ENCODE data around the gene TAF3. TPM values are rescaled to one million over a fixed set of nuclear protein-coding genes. Genes with fewer than 3 reads are reported as not detected.
"Not testable (repeated sequence)": the region's sequence is repeated elsewhere in the genome, so short reads cannot be mapped to it uniquely, and the experiment has no call there.

Gene TAF3, protein sequence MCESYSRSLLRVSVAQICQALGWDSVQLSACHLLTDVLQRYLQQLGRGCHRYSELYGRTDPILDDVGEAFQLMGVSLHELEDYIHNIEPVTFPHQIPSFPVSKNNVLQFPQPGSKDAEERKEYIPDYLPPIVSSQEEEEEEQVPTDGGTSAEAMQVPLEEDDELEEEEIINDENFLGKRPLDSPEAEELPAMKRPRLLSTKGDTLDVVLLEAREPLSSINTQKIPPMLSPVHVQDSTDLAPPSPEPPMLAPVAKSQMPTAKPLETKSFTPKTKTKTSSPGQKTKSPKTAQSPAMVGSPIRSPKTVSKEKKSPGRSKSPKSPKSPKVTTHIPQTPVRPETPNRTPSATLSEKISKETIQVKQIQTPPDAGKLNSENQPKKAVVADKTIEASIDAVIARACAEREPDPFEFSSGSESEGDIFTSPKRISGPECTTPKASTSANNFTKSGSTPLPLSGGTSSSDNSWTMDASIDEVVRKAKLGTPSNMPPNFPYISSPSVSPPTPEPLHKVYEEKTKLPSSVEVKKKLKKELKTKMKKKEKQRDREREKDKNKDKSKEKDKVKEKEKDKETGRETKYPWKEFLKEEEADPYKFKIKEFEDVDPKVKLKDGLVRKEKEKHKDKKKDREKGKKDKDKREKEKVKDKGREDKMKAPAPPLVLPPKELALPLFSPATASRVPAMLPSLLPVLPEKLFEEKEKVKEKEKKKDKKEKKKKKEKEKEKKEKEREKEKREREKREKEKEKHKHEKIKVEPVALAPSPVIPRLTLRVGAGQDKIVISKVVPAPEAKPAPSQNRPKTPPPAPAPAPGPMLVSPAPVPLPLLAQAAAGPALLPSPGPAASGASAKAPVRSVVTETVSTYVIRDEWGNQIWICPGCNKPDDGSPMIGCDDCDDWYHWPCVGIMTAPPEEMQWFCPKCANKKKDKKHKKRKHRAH
- total RNA-seq = 1 to 10 TPM; 7.2 to 8.2 TPM

DNA sequence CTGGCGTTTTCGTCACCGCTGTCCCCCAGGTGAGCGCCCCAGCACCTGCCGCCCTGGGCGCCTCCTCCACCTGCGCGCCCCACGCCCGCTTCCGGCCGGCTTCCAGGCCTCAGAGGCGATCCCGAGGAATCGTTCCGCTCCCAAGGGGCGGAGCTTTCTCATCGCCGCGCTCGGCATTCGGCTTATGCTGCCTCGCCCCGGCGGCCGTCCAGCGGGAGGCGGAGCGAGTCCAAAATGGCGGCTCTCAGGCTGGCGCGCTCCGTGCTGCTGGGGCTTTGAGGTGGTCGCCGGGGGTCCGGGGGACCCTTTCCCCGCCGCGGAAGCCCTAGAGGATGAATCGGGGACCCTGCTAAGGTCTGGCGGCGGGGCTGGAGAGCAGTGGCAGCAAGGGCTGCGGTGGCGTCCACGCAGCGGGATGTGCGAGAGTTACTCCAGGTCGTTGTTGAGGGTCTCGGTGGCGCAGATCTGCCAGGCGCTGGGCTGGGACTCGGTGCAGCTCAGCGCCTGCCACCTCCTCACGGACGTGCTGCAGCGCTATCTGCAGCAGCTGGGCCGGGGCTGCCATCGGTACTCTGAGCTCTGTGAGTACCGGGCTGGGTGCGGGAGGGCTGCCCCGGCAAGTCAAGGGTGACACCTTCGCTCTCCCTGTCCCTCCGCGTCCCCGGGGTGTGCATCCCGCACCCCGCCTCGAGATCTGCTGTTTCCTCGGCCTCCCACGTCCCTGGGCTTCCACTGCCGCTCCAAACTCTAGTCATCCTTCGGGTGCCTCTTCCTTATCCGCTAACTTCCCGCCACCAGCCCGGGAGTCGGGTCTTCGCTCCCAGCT, at the start of gene TAF3:
TAF3 (plus strand) TSS at position 211 of the 826 bp plus-strand sequence; CDS start at position 416, 205 bp downstream.
- TF ChIP-seq, protein P1, sequence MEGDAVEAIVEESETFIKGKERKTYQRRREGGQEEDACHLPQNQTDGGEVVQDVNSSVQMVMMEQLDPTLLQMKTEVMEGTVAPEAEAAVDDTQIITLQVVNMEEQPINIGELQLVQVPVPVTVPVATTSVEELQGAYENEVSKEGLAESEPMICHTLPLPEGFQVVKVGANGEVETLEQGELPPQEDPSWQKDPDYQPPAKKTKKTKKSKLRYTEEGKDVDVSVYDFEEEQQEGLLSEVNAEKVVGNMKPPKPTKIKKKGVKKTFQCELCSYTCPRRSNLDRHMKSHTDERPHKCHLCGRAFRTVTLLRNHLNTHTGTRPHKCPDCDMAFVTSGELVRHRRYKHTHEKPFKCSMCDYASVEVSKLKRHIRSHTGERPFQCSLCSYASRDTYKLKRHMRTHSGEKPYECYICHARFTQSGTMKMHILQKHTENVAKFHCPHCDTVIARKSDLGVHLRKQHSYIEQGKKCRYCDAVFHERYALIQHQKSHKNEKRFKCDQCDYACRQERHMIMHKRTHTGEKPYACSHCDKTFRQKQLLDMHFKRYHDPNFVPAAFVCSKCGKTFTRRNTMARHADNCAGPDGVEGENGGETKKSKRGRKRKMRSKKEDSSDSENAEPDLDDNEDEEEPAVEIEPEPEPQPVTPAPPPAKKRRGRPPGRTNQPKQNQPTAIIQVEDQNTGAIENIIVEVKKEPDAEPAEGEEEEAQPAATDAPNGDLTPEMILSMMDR (IDR thresholded peaks at IDR 0.05) = no peak

DNA sequence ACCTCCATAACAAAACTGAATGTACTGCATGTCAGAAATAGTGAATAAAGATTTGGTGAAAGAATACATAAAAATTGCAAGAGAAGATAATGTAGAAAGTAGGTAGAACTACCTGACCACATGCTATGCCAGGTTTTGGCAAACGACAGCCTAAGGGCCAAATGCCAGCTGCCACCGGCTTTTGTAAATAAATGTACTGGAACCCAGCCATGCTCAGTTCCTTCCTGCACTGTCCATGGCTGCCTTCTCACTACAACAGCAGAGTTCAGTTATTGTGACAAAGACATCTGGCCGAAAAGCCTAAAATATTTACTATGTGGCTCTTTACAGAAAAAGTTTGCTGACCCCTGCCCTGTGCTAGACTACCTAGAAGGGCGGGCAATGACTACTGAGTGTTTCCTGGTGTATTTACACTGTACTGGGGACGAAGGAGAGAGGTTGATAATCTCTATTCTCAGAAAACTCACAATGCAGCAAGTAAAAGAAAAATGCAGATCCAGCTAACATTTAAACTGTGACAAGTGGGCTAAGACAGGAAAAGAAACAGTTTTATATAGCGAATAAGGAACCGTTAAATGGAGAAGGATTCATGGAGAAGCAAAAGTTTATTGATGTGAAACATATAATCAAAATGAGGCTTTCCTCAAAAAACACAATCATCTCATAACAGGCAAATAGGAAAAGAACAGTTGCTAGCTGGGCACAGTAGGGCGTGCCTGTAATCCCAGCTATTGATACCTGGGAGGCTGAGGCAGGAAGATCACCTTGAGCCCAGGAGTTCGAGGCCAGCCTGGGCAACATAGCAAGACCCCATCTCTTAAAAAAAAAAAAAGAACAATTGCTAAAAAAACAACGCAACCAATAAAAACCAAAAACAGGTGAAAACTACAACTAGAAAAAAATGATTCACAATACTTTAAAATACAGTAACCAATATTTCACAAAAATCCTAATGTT, 44.2 kb upstream of the TAF3 start:
- no peaks in the 10 kb centered on the region for H3K9me3 ChIP-seq
- H3K27me3 ChIP-seq (replicated peaks; ENCODE audit: insufficient read depth) = no peaks in the 10 kb centered on the region
- H3K4me1 ChIP-seq (ENCODE audit: control insufficient read depth in 1 of 2, low read depth in 2 of 2) = no peaks in the 10 kb centered on the region
- no peak for DNase-seq (ENCODE audit: low spot score)
- TF ChIP-seq, protein P1 (IDR thresholded peaks at IDR 0.05) = no peak
- no peak overlapping the region for H3K27ac ChIP-seq
- ATAC-seq (ENCODE audit: insufficient number of reproducible peaks, low FRiP score, low read depth) = no peak
- H3K36me3 ChIP-seq = peaks cover 33% of the 10 kb centered on the region
- no peak overlapping the region for H3K4me3 ChIP-seq

More for the DNA sequence above, at the start of gene TAF3:
- peak; percentile 72 for ATAC-seq (ENCODE audit: insufficient number of reproducible peaks, low FRiP score, low read depth)
- no peaks in the 10 kb centered on the region for H3K27me3 ChIP-seq (replicated peaks; ENCODE audit: insufficient read depth)
- peak; percentile 52 for DNase-seq (ENCODE audit: low spot score)
- H3K9me3 ChIP-seq = no peaks in the 10 kb centered on the region
- peak within 1 kb of the TSS in 1 of 2 donors; percentile 33 for H3K27ac ChIP-seq
- no peaks in the 10 kb centered on the region for H3K36me3 ChIP-seq
- H3K4me3 ChIP-seq = peak within 1 kb of the TSS; percentile 83
- H3K4me1 ChIP-seq (ENCODE audit: control insufficient read depth in 1 of 2, low read depth in 2 of 2) = peaks cover 12 to 16% of the 10 kb centered on the region in 2 donors

DNA sequence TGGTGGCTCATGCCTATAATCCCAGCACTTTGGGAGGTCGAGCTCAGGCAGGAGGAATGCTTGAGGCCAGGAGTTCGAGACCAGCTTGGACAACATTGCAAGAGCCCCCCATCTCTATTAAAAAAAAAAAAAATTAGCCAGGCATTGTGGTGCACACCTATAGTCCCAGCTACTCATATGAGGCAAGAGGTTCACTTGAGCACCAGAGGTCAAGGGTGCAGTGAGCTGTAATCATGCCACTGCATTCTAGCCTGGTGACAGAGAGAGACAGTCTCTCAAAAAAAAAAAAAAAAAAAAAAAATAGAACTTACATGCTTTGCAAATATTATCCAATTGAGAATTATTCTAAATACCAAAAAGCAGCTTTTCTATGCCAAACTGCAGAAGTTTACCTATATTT, 41.5 kb upstream of the TAF3 start:
- Histone ChIP-seq H3K36me3 (peaks cover 31% of the 10 kb centered on the region), H3K4me1 (ENCODE audit: control insufficient read depth in 1 of 2, low read depth in 2 of 2) (no peaks in the 10 kb centered on the region), H3K27ac (no peak overlapping the region), H3K9me3 (no peaks in the 10 kb centered on the region), H3K4me3 (no peak overlapping the region), H3K27me3 (replicated peaks; ENCODE audit: insufficient read depth) (no peaks in the 10 kb centered on the region)
- TF ChIP-seq, protein P1 (IDR thresholded peaks at IDR 0.05) = no peak
- DNase-seq (ENCODE audit: low spot score) (no peak), ATAC-seq (ENCODE audit: insufficient number of reproducible peaks, low FRiP score, low read depth) (no peak)

DNA sequence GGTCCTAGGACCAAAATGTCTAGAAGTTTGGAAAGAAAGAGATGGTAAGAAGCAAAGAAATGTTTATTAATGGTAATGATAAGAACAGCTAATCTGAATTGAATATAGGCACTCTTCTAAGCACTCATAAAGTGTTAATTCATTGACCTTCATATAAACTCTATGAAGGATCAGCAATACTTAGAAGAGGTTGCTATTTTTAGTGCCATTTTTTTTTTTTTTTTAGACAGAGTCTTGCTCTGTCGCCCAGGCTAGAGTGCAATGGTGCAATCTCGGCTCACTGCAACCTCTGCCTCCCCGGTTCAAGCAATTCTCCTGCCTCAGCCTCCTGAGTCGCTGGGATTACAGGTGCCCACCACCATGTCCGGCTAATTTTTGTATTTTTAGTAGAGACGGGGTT, 36.1 kb upstream of the TAF3 start:
- not testable (repeated sequence) for DNase-seq (ENCODE audit: low spot score); ATAC-seq (ENCODE audit: insufficient number of reproducible peaks, low FRiP score, low read depth); H3K9me3 ChIP-seq; H3K27ac ChIP-seq; H3K4me3 ChIP-seq; H3K27me3 ChIP-seq (replicated peaks; ENCODE audit: insufficient read depth)
- H3K4me1 ChIP-seq (ENCODE audit: control insufficient read depth in 1 of 2, low read depth in 2 of 2) = peaks cover 10 to 17% of the 10 kb centered on the region in 2 donors
- peaks cover 25% of the 10 kb centered on the region for H3K36me3 ChIP-seq
